SK-N-SH (cell line): ENCODE results near the gene TOR2A. TPM values are rescaled to one million over a fixed set of nuclear protein-coding genes. Genes with fewer than 3 reads are reported as not detected.

Experiments
- CTCF ChIA-PET: fragments of 300-600, 350-600 bp; formaldehyde crosslinking; extraction: SDS; loops from one replicate; lab custom pipeline; 2021; lab: Yijun Ruan, JAX
- POLR2A ChIA-PET: fragments of 350-600 bp; sonication (Branson Sonifier 250); formaldehyde crosslinking; extraction: SDS; loops from one replicate; lab custom pipeline; 2020; ENCODE audit warnings: antibody characterized with exemption, inconsistent platforms; lab: Yijun Ruan, JAX
- DNase-seq: peaks from one replicate; pipeline ENCODE4 v3.0.0; 2012
- H2AFZ ChIP-seq: fragments of 200-600 bp; sonication (generic); 2 replicates; pipeline ENCODE4 v1.8.1; 2016; ENCODE audit warnings: antibody characterized with exemption, mild to moderate bottlenecking, low read depth
- H3F3A ChIP-seq: fragments of 200-600 bp; sonication (generic); replicated peaks from 2 replicates; pipeline ENCODE3; 2016; ENCODE audit warnings: antibody characterized with exemption, mild to moderate bottlenecking; ENCODE audit not compliant: insufficient read depth
- H3K27ac ChIP-seq, 2 experiments: fragments of 200-500 bp in 1 of 2; fragments of 200-600 bp in 1 of 2; sonication (Bioruptor generic) in 1 of 2; sonication (generic), shearing (Covaris generic) in 1 of 2; 2 replicates each; pipeline versions ENCODE4 v1.5.1 to v1.6.1; 2014 to 2016; ENCODE audit warnings: low read depth in 2 of 2, inconsistent platforms in 1 of 2, low read length in 1 of 2, mild to moderate bottlenecking in 1 of 2, mixed read lengths in 1 of 2
- H3K27me3 ChIP-seq: fragments of 200-600 bp; sonication (generic), shearing (Covaris generic); 2 replicates; pipeline ENCODE4 v1.6.1; 2016; ENCODE audit warnings: mixed run types; ENCODE audit not compliant: insufficient read depth
- H3K36me3 ChIP-seq, 2 experiments: fragments of 200-500 bp in 1 of 2; fragments of 200-600 bp in 1 of 2; sonication (Bioruptor generic) in 1 of 2; sonication (generic) in 1 of 2; replicated peaks in 1 of 2; 2 replicates each; pipeline versions ENCODE3 to v1.5.1; 2014 to 2016; ENCODE audit warnings: low read length in 1 of 2, mild to moderate bottlenecking in 1 of 2; ENCODE audit not compliant: insufficient read depth in 2 of 2, control insufficient read depth in 1 of 2
- H3K4me1 ChIP-seq, 2 experiments: fragments of 200-500 bp in 1 of 2; fragments of 200-600 bp in 1 of 2; sonication (Bioruptor generic) in 1 of 2; sonication (generic), shearing (Covaris generic) in 1 of 2; 2 replicates each; pipeline versions ENCODE4 v1.5.1 to v1.6.1; 2014 to 2016; ENCODE audit warnings: low read depth in 1 of 2, low read length in 1 of 2, mixed run types in 1 of 2; ENCODE audit not compliant: insufficient read depth in 2 of 2, control insufficient read depth in 1 of 2
- H3K4me2 ChIP-seq: fragments of 200-600 bp; sonication (generic), shearing (Covaris generic); 2 replicates; pipeline ENCODE4 v1.6.1; 2017; ENCODE audit warnings: mixed run types
- H3K4me3 ChIP-seq, 2 experiments: fragments of 200-500 bp in 1 of 2; fragments of 200-600 bp in 1 of 2; sonication (Bioruptor generic) in 1 of 2; sonication (generic), shearing (Covaris generic) in 1 of 2; 2 replicates each; pipeline versions ENCODE4 v1.5.1 to v1.8.1; 2014 to 2016; ENCODE audit warnings: low read depth in 2 of 2, inconsistent platforms in 1 of 2, low read length in 1 of 2, mild to moderate bottlenecking in 1 of 2, mixed read lengths in 1 of 2, moderate library complexity in 1 of 2
- H3K79me2 ChIP-seq: fragments of 200-600 bp; sonication (generic); 2 replicates; pipeline ENCODE4 v1.8.1; 2017; ENCODE audit warnings: mild to moderate bottlenecking; ENCODE audit not compliant: insufficient read depth
- H3K9ac ChIP-seq: fragments of 200-600 bp; sonication (generic); 2 replicates; pipeline ENCODE4 v1.6.1; 2017; ENCODE audit warnings: mixed run types
- H3K9me2 ChIP-seq: fragments of 200-600 bp; sonication (generic); 2 replicates; pipeline ENCODE4 v1.6.1; 2017; ENCODE audit warnings: mixed run types
- H3K9me3 ChIP-seq: fragments of 200-600 bp; sonication (generic); 2 replicates; pipeline ENCODE4 v1.6.1; 2017; ENCODE audit warnings: mixed run types, mild to moderate bottlenecking, moderate library complexity
- H4K20me1 ChIP-seq: fragments of 200-600 bp; sonication (generic); 2 replicates; pipeline ENCODE4 v1.6.1; 2017; ENCODE audit warnings: mild to moderate bottlenecking, mixed run types; ENCODE audit not compliant: insufficient read depth
- CHD2 ChIP-seq: fragments of 150-350 bp; IDR thresholded peaks from 2 replicates; pipeline ENCODE4 v1.6.1; 2018; ENCODE audit warnings: low read length; ENCODE audit not compliant: partially characterized antibody
- EP300 ChIP-seq, 2 experiments: IDR thresholded peaks; 2 replicates each; pipeline versions ENCODE4 v1.4.0 to v1.6.1; 2012; ENCODE audit warnings: borderline replicate concordance in 1 of 2, low read depth in 1 of 2, low read length in 1 of 2
- FOSL2 ChIP-seq: IDR thresholded peaks from 2 replicates; pipeline ENCODE4 v1.4.0; 2012; ENCODE audit warnings: low read depth, mild to moderate bottlenecking, moderate library complexity, borderline replicate concordance
- IRF3 ChIP-seq: fragments of 150-350 bp; IDR thresholded peaks from 2 replicates; pipeline ENCODE4 v1.6.1; 2016; ENCODE audit warnings: mild to moderate bottlenecking, low read depth, low read length
- MXI1 ChIP-seq: IDR thresholded peaks from 2 replicates; pipeline ENCODE4 v1.6.1; 2012; ENCODE audit warnings: mild to moderate bottlenecking, low read depth, low read length, improper control_type of control experiment
- NFIC ChIP-seq: IDR thresholded peaks from 2 replicates; pipeline ENCODE4 v1.4.0; 2012; ENCODE audit warnings: borderline replicate concordance
- NRF1 ChIP-seq: IDR thresholded peaks from 2 replicates; pipeline ENCODE4 v1.6.1; 2012; ENCODE audit warnings: low read depth, mild to moderate bottlenecking, low read length
- SIN3A ChIP-seq: IDR thresholded peaks from 2 replicates; pipeline ENCODE4 v1.6.1; 2012; ENCODE audit warnings: low read depth, mild to moderate bottlenecking, low read length, moderate library complexity, borderline replicate concordance
- WGBS: methylation state at CpG from one replicate; pipeline ENCODE4 v1.1.6; 2017; ENCODE audit warnings: low lambda C conversion rate; 5-methylcytosine and 5-hydroxymethylcytosine counted together
- polyA plus RNA-seq, 3 experiments: library from polyadenylated mRNA; depleted of rRNA; stranded (reverse); fragments of >200 nt; gene quantifications; 2 replicates each; pipeline ENCODE4 v1.2.3, GENCODE V29; 2012
- TF ChIP-seq, protein P1 (sequence below): IDR thresholded peaks from 2 replicates; pipeline ENCODE4 v1.4.0; 2012; ENCODE audit warnings: low read depth
- TF ChIP-seq, protein P2 (sequence below): IDR thresholded peaks from 2 replicates; pipeline ENCODE4; 2012

Gene TOR2A
- polyA plus RNA-seq, 1 of the 3 experiments (the other 2 are of a cell fraction), result 17.2 TPM

- Histone ChIP-seq H3K79me2 (no peaks in the 10 kb centered on the region), H4K20me1 (no peaks in the 10 kb centered on the region), H2AFZ (peak overlapping the region; percentile 64), H3K4me2 (peak overlapping the region; percentile 83), H3K4me3 (peak overlapping the region; percentile 46 to 61)
- CTCF ChIA-PET, result interaction anchor here (1.0 to 7.4 kb wide), 8 partner anchors 11 to 264 kb away, joined by 3 to 36 read pairs (median 4); partner anchors contain the start of genes CDK9 and TOR2A
- no peak for DNase-seq
- TF ChIP-seq, protein P1, sequence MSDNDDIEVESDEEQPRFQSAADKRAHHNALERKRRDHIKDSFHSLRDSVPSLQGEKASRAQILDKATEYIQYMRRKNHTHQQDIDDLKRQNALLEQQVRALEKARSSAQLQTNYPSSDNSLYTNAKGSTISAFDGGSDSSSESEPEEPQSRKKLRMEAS, result no peak
- TF ChIP-seq CHD2, result no peak
- no peak for TF ChIP-seq IRF3
- TF ChIP-seq SIN3A, result no peak
- TF ChIP-seq MXI1, result no peak
- no peak for TF ChIP-seq NFIC
- TF ChIP-seq, all 33 proteins: peak for 0
- no peaks in the 10 kb centered on the region for H3K9me2 ChIP-seq
- no peak overlapping the region for H3K9ac ChIP-seq
- H3K27me3 ChIP-seq, result no peaks in the 10 kb centered on the region
- H3K9me3 ChIP-seq, result no peaks in the 10 kb centered on the region
- H3K4me1 ChIP-seq, result peaks cover 0 to 17% of the 10 kb centered on the region in 2 experiments; a peak in 1 of 4 replicates
- no peaks in the 10 kb centered on the region for H3K36me3 ChIP-seq
- POLR2A ChIA-PET, result interaction anchor here (0.8 to 1.6 kb wide), 5 partner anchors 13 to 28 kb away, joined by 3 to 7 read pairs (median 4); partner anchors contain the start of gene CDK9
- WGBS, result 11% methylated on average over 7 of the region's 19 CpGs
- no peak overlapping the region for H3K27ac ChIP-seq
- no peaks in the 10 kb centered on the region for H3F3A ChIP-seq
These were observed 36.6 kb upstream of the TOR2A start for GRCh38 chr9:127771570-127772189.

GRCh38 chr9:127770905-127771569, 35.9 kb upstream of the TOR2A start:
- Histone ChIP-seq H3K4me2 (peak overlapping the region; percentile 83), H3K79me2 (no peaks in the 10 kb centered on the region), H3K4me1 (peaks cover 0 to 17% of the 10 kb centered on the region in 2 experiments; a peak in 1 of 4 replicates), H3F3A (no peaks in the 10 kb centered on the region), H3K9me3 (no peaks in the 10 kb centered on the region), H3K9ac (no peak overlapping the region; the same call in 1 of the 2 replicates), H3K36me3 (no peaks in the 10 kb centered on the region), H3K9me2 (no peaks in the 10 kb centered on the region), H2AFZ (peak overlapping the region; percentile 82; the same call in 1 of the 2 replicates), H3K4me3 (peak overlapping the region; percentile 46 to 61), H3K27ac (no peak overlapping the region), H4K20me1 (no peaks in the 10 kb centered on the region)
- 20% methylated on average over 19 of the region's 43 CpGs for WGBS
- DNase-seq, result peak; percentile 99
- POLR2A ChIA-PET, result interaction anchor here (0.8 to 1.6 kb wide), 6 partner anchors 12 to 159 kb away, joined by 3 to 7 read pairs (median 4); partner anchors contain the start of genes CDK9 and PIP5KL1
- TF ChIP-seq, protein P2, sequence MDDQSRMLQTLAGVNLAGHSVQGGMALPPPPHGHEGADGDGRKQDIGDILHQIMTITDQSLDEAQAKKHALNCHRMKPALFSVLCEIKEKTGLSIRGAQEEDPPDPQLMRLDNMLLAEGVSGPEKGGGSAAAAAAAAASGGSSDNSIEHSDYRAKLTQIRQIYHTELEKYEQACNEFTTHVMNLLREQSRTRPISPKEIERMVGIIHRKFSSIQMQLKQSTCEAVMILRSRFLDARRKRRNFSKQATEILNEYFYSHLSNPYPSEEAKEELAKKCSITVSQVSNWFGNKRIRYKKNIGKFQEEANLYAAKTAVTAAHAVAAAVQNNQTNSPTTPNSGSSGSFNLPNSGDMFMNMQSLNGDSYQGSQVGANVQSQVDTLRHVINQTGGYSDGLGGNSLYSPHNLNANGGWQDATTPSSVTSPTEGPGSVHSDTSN, result peak; percentile 94
- peak; percentile 57 for TF ChIP-seq NRF1
- TF ChIP-seq, protein P1, result no peak
- peak; percentile 40; the same call in 1 of the 2 replicates for TF ChIP-seq MXI1
- peak; percentile 50; the same call in 1 of the 2 replicates for TF ChIP-seq SIN3A
- no peak for TF ChIP-seq FOSL2
- no peak for TF ChIP-seq EP300 (IDR thresholded peaks at IDR 0.05; ENCODE audit: borderline replicate concordance in 1 of 2, low read depth in 1 of 2, low read length in 1 of 2)
- TF ChIP-seq, all 33 proteins: peak for 4
- CTCF ChIA-PET, result interaction anchor here (1.0 to 7.4 kb wide), 6 partner anchors 12 to 145 kb away, joined by 3 to 36 read pairs (median 5); partner anchors contain the start of genes CDK9 and TOR2A
- no peaks in the 10 kb centered on the region for H3K27me3 ChIP-seq
